ENCODE measurements around the gene OR6J1. TPM values are rescaled to one million over a fixed set of nuclear protein-coding genes. Genes with fewer than 3 reads are reported as not detected.

The OR6J1 gene
- 0.14 and 0.33 TPM in 2 replicates for total RNA-seq (2011; cell fraction: chromatin; rRNA removed; ENCODE audit: low replicate concordance)
- total RNA-seq (2011; cell fraction: nucleolus; rRNA removed): under 0.01 and 0.26 TPM in 2 replicates
- total RNA-seq (2011; cell fraction: nucleoplasm; rRNA removed): 0.66 and 0.69 TPM in 2 replicates
- total RNA-seq (2014; rRNA removed): not detected in 2 replicates
- total RNA-seq (2014; rRNA removed; fragmentation: Illumina TruSeq; extraction: Trizol): 0.03 TPM in 1 of 2 replicates, not detected in the other
- total RNA-seq (2015; rRNA removed; fragmentation: Illumina TruSeq; extraction: Trizol): not detected in 2 replicates
- not detected in 2 replicates for total RNA-seq (2021)
- polyA plus RNA-seq (2011; rRNA removed): not detected in 2 replicates
- not detected in 2 replicates for polyA plus RNA-seq (2011; cell fraction: cytosol; rRNA removed)
- not detected in 2 replicates for polyA plus RNA-seq (2011; cell fraction: nucleus; rRNA removed)
- 0.03 TPM in 1 of 2 replicates, not detected in the other for polyA plus RNA-seq (2012)
- polyA plus RNA-seq (2014; fragmentation: Illumina TruSeq; extraction: Trizol): not detected in 2 replicates
- polyA plus RNA-seq (2014; fragmentation: Nextera tagmentation; extraction: Ambion mirVana): not detected
- polyA plus RNA-seq (2014; rRNA removed): 0.08 TPM in 1 of 2 replicates, not detected in the other
- polyA minus RNA-seq (2011; rRNA and poly(A)+ RNA removed): not detected in 2 replicates
- not detected in 2 replicates for polyA minus RNA-seq (2011; cell fraction: cytosol; rRNA and poly(A)+ RNA removed)
- not detected in 2 replicates for polyA minus RNA-seq (2011; cell fraction: nucleus; rRNA and poly(A)+ RNA removed)
- Bru-seq, nascent RNA: percentile 21 among the genes with signal in this experiment
- BruChase-seq, experiment 1, labeled RNA remaining after a 2-hour chase: percentile 21 among the genes with signal in this experiment
- percentile 14 among the genes with signal in this experiment for BruChase-seq, experiment 2, labeled RNA remaining after a 6-hour chase
- long read RNA-seq, experiment 1: 0 reads
- long read RNA-seq, experiment 2: 0 reads
- long read RNA-seq, experiment 3: 0 reads

- Histone ChIP-seq H3K4me1 (replicated peaks in 1 of 2; ENCODE audit: control insufficient read depth in 2 of 2, insufficient read depth in 2 of 2, low read length in 2 of 2) (peaks cover 0 to 3% of the 10 kb centered on the region in 2 experiments; a peak in 3 of 5 replicates), H3K27ac (ENCODE audit: extremely low read depth, low read depth, low read length) (no peak within 1 kb of the TSS), H2AFZ (ENCODE audit: low read depth, low read length) (no peak within 1 kb of the TSS), H4K20me1 (replicated peaks; ENCODE audit: control insufficient read depth, insufficient read depth, low read length) (no peaks in the 10 kb centered on the region), H3K4me2 (ENCODE audit: insufficient read depth, low read length) (no peak within 1 kb of the TSS), H3K36me3 (ENCODE audit: control insufficient read depth, insufficient read depth, low read length) (no peaks in the 10 kb centered on the region), H3K4me3 (no peak within 1 kb of the TSS), H3K9me1 (ENCODE audit: control insufficient read depth, insufficient read depth, low read length) (no peaks in the 10 kb centered on the region), H3K9ac (ENCODE audit: insufficient read depth in 1 of 2, low read depth in 2 of 2, low read length in 2 of 2) (peak within 1 kb of the TSS in 1 of 2 experiments; percentile 35; a peak in 1 of 4 replicates), H3K79me2 (ENCODE audit: control insufficient read depth, insufficient read depth, low read length) (no peaks in the 10 kb centered on the region), H3K27me3 (ENCODE audit: control insufficient read depth in 2 of 2, insufficient read depth in 2 of 2, low read length in 2 of 2) (no peaks in the 10 kb centered on the region), H3K9me3 (replicated peaks; ENCODE audit: control insufficient read depth, insufficient read depth, low read depth, low read length) (no peaks in the 10 kb centered on the region)
- ChIA-PET POLR2A (no interaction called here), CTCF (ENCODE audit: low intra/inter-chr PET ratio) (interaction anchor here (1.9 to 2.6 kb wide), 2 partner anchors 74 to 87 kb away, joined by 6 to 19 read pairs; no protein-coding TSS in a partner anchor)
- BruUV-seq (replicated peaks): no TSS peak
- no peak for ATAC-seq
- TF ChIP-seq POLR3A (IDR thresholded peaks at IDR 0.05; ENCODE audit: borderline replicate concordance, extremely low read depth, insufficient read depth, insufficient read length): no peak
- TF ChIP-seq MLLT1 (IDR thresholded peaks at IDR 0.05): no peak
- TF ChIP-seq TCF15 (CRISPR knock-in tag; IDR thresholded peaks at IDR 0.05): no peak
- TF ChIP-seq BMI1 (IDR thresholded peaks at IDR 0.05; ENCODE audit: low read length): no peak
- TF ChIP-seq SMAD1 (IDR thresholded peaks at IDR 0.05; ENCODE audit: low read depth, low read length, partially characterized antibody): no peak
- no peak for TF ChIP-seq ZEB2 (IDR thresholded peaks at IDR 0.05)
- no peak for TF ChIP-seq DMBX1 (CRISPR knock-in tag; IDR thresholded peaks at IDR 0.05; ENCODE audit: borderline replicate concordance)
- TF ChIP-seq TFAP4 (CRISPR knock-in tag; IDR thresholded peaks at IDR 0.05; ENCODE audit: borderline replicate concordance): no peak
- TF ChIP-seq CSDE1 (IDR thresholded peaks at IDR 0.05): no peak
- TF ChIP-seq SMARCE1 (IDR thresholded peaks at IDR 0.05): no peak
- intact Hi-C loops (cut with micrococcal nuclease) (loop anchor here (2.0 kb wide), 1 partner anchor 87 kb away; no protein-coding TSS in a partner anchor), in situ Hi-C loops (cut with MboI) (no loop called here)
- DNase-seq (ENCODE audit: extremely low read depth in 1 of 4, low spot score in 3 of 4): no peak
- FAIRE-seq: no peak
- WGBS (ENCODE audit: insufficient coverage, low coverage, missing lambda C conversion rate): 14% methylated on average over 1 of the region's 1 CpG
Observed at GRCh38 chr14:22644305-22644635, at the start of gene OR6J1. OR6J1 (minus strand) TSS chr14:22644352; CDS start chr14:22634811, 9,541 bp downstream.
